Caco-2 (cell line): ENCODE results near the gene GALNT14. TPM values are rescaled to one million over a fixed set of nuclear protein-coding genes. Genes with fewer than 3 reads are reported as not detected.

ENCODE experiments used
- BruUV-seq: library from RNA; stranded (reverse); fragments of 400-500 nt; replicated peaks from 2 replicates; lab custom pipeline; 2021; lab: Mats Ljungman, UMichigan
- CTCF ChIA-PET: fragments of 300-600 bp; sonication (Branson Sonifier 250); formaldehyde crosslinking; loops from one replicate; lab custom pipeline; 2022; ENCODE audit warnings: antibody characterized with exemption; lab: Charles Lee
- POLR2A ChIA-PET: fragments of 300-600 bp; sonication (Branson Sonifier 250); formaldehyde crosslinking; loops from one replicate; lab custom pipeline; 2022; ENCODE audit warnings: antibody characterized with exemption; lab: Charles Lee
- DNase-seq, 2 experiments: peaks; one replicate each; pipeline versions ENCODE4 v3.0.0 to v3.0.0-alpha.2; 2020 to 2022
- H3K27me3 ChIP-seq: replicated peaks from 2 replicates; pipeline ENCODE4 v1.6.0; 2011; ENCODE audit warnings: low read length; ENCODE audit not compliant: control insufficient read depth, insufficient read depth
- H3K36me3 ChIP-seq: 2 replicates; pipeline ENCODE4 v1.5.1; 2011; ENCODE audit warnings: low read length; ENCODE audit not compliant: control insufficient read depth, insufficient read depth
- H3K4me1 ChIP-seq: fragments of 250-450 bp; sonication (Bioruptor Pico); 2 replicates; pipeline ENCODE4 v1.5.1; 2020; ENCODE audit warnings: mild to moderate bottlenecking
- H3K4me3 ChIP-seq: 2 replicates; pipeline ENCODE4 v1.5.1; 2011; ENCODE audit warnings: low read depth, mild to moderate bottlenecking, control low read depth, low read length
- H3K9me3 ChIP-seq: fragments of 250-450 bp; sonication (Bioruptor Pico); 2 replicates; pipeline ENCODE4 v1.5.1; 2020; ENCODE audit warnings: mild to moderate bottlenecking, moderate library complexity
- H3K27ac Mint-ChIP-seq: one replicate; pipeline ENCODE4 v1.8.0; 2022; ENCODE audit warnings: mixed read lengths; ENCODE audit not compliant: unreplicated experiment
- H3K27me3 Mint-ChIP-seq: one replicate; pipeline ENCODE4 v1.8.0; 2022; ENCODE audit warnings: mixed read lengths; ENCODE audit not compliant: insufficient read depth, unreplicated experiment
- H3K36me3 Mint-ChIP-seq: one replicate; pipeline ENCODE4 v1.8.0; 2022; ENCODE audit warnings: mild to moderate bottlenecking, mixed read lengths; ENCODE audit not compliant: insufficient read depth, unreplicated experiment
- H3K4me1 Mint-ChIP-seq: one replicate; pipeline ENCODE4 v1.8.0; 2022; ENCODE audit warnings: low read depth, mixed read lengths; ENCODE audit not compliant: unreplicated experiment
- H3K4me3 Mint-ChIP-seq: one replicate; pipeline ENCODE4 v1.8.0; 2022; ENCODE audit warnings: mild to moderate bottlenecking, moderate library complexity, mixed read lengths; ENCODE audit not compliant: unreplicated experiment
- H3K9me3 Mint-ChIP-seq: one replicate; pipeline ENCODE4 v1.8.0; 2022; ENCODE audit warnings: mixed read lengths; ENCODE audit not compliant: unreplicated experiment
- CTCF ChIP-seq, 2 experiments: fragments of 200-600 bp in 1 of 2; IDR thresholded peaks; 1 replicate in 1 of 2; 2 replicates in 1 of 2; pipeline versions ENCODE4 v1.5.1 to v1.8.0; 2011 to 2022; ENCODE audit warnings: antibody characterized with exemption in 1 of 2, control low read depth in 1 of 2, inconsistent platforms in 1 of 2, low read depth in 1 of 2, low read length in 1 of 2, mild to moderate bottlenecking in 1 of 2, moderate library complexity in 1 of 2; ENCODE audit not compliant: insufficient read depth in 1 of 2, severe bottlenecking in 1 of 2, unreplicated experiment in 1 of 2
- intact Hi-C: fragments of 100-400 bp; cut with micrococcal nuclease; formaldehyde crosslinking; loops from one replicate; pipeline ENCODE4 v1.10.0; 2022; ENCODE audit not compliant: unreplicated experiment
- total RNA-seq: library from RNA; stranded (reverse); gene quantifications from 2 replicates; pipeline ENCODE4 v1.2.3, GENCODE V29; 2022

The GALNT14 gene
- total RNA-seq, 1 experiment from 2014 or later: not detected

DNA sequence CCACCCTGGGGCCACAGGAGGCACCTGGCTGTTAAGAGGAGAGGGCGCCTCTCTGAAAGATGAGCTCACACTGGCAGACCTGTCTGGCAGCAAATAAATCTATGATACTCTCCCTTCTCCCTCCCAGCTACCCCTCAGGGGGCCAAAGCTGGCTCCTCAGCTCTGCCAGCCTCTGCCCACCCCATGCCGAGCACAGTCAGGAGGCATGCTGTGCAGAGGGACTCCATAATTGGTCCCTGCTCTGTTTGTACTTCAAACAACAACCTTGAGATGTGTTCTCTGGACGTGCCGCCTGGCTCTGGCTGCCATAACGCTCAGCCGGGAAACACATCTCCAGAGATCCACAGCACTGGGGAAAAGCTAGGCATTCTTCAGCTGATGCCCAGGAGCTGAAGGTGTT is 126.7 kb downstream of the GALNT14 start:
- Mint-ChIP-seq H3K27ac (no peak overlapping the region), H3K4me1 (no peaks in the 10 kb centered on the region), H3K9me3 (no peaks in the 10 kb centered on the region), H3K4me3 (no peak overlapping the region), H3K36me3 (no peaks in the 10 kb centered on the region), H3K27me3 (peaks cover 36% of the 10 kb centered on the region)
- H3K4me1 ChIP-seq: no peaks in the 10 kb centered on the region
- H3K4me3 ChIP-seq: no peak overlapping the region
- no peaks in the 10 kb centered on the region for H3K36me3 ChIP-seq
- peaks cover 5% of the 10 kb centered on the region for H3K27me3 ChIP-seq
- ChIA-PET POLR2A (no interaction called here), CTCF (no interaction called here)
- no TSS peak for BruUV-seq
- DNase-seq: no peak
- H3K9me3 ChIP-seq: no peaks in the 10 kb centered on the region
- TF ChIP-seq CTCF (IDR thresholded peaks at IDR 0.05; ENCODE audit: insufficient read depth in 1 of 2, low read depth in 1 of 2, low read length in 1 of 2, severe bottlenecking in 1 of 2, unreplicated experiment in 1 of 2): no peak
- intact Hi-C loops: no loop called here

DNA sequence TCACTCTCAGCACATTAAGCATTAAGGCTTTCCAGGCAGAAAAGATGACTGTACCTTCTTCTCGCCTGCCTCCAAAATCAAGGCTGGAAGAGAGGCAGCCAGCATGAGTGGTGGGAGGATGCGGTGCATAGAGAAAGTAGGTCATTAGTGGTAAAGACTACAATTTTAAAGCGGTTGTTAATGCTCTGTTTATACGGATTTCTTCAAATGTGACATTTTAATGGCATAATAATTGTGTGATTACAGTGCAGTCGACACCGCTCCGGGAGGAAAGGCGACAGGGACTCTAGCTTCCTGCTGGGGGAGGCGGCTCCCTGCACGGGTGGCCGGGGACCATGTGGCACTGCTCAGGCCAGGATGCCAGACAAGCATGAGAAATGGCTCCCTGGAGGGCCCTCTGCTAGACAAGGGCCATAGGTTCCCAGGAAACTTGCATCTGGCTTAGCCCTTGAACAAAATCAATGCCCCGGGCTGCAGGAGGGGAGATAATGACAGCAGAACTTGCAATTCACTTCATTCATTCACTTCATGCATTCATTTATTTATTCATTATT is 129.6 kb downstream of the GALNT14 start:
- ChIA-PET CTCF (no interaction called here), POLR2A (no interaction called here)
- no peak overlapping the region for H3K4me3 Mint-ChIP-seq
- no peak for DNase-seq
- intact Hi-C loops: no loop called here
- Histone ChIP-seq H3K36me3 (no peaks in the 10 kb centered on the region), H3K4me1 (no peaks in the 10 kb centered on the region), H3K27me3 (peaks cover 6% of the 10 kb centered on the region), H3K4me3 (no peak overlapping the region), H3K9me3 (no peaks in the 10 kb centered on the region)
- no peaks in the 10 kb centered on the region for H3K9me3 Mint-ChIP-seq
- H3K27ac Mint-ChIP-seq: no peak overlapping the region
- no peaks in the 10 kb centered on the region for H3K36me3 Mint-ChIP-seq
- no TSS peak for BruUV-seq
- H3K27me3 Mint-ChIP-seq: peaks cover 35% of the 10 kb centered on the region
- H3K4me1 Mint-ChIP-seq: no peaks in the 10 kb centered on the region
- no peak for TF ChIP-seq CTCF (IDR thresholded peaks at IDR 0.05; ENCODE audit: insufficient read depth in 1 of 2, low read depth in 1 of 2, low read length in 1 of 2, severe bottlenecking in 1 of 2, unreplicated experiment in 1 of 2)

DNA sequence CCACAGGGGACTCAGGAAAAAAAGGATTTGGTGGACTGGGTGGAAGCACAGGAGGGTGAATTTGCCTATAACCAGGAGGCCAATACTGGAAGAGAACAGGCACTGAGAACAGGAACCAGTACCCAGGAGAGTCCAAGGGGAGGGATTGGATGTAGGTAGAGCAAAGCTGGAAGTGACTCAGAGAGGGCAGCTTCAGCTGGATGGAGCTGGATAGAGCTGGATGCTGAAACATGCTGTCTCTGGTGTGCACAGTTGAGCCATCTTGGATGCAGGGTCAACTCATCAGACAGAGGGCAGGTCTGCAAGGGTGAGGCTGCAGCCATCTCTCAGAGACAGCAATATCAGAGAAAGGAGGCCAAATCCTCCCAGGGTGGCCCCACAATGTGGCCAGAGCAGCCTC is 134.0 kb downstream of the GALNT14 start:
- Mint-ChIP-seq H3K36me3 (no peaks in the 10 kb centered on the region), H3K27me3 (peaks cover 37% of the 10 kb centered on the region), H3K9me3 (no peaks in the 10 kb centered on the region), H3K27ac (no peak overlapping the region), H3K4me3 (no peak overlapping the region), H3K4me1 (no peaks in the 10 kb centered on the region)
- DNase-seq: no peak
- Histone ChIP-seq H3K9me3 (no peaks in the 10 kb centered on the region), H3K36me3 (no peaks in the 10 kb centered on the region), H3K27me3 (peaks cover 5% of the 10 kb centered on the region), H3K4me3 (no peak overlapping the region), H3K4me1 (no peaks in the 10 kb centered on the region)
- BruUV-seq: no TSS peak
- ChIA-PET POLR2A (no interaction called here), CTCF (no interaction called here)
- intact Hi-C loops: no loop called here
- TF ChIP-seq CTCF (IDR thresholded peaks at IDR 0.05; ENCODE audit: insufficient read depth in 1 of 2, low read depth in 1 of 2, low read length in 1 of 2, severe bottlenecking in 1 of 2, unreplicated experiment in 1 of 2): no peak
